ENCODE results near the gene DBP.
A peak's percentile ranks its signal among the peaks of the same experiment; 100 is the strongest.

DBP gene

GRCh38 chr19:48646001-48646721 is 9.0 kb upstream of the DBP start, which contains the start of gene CA11 (continued):
- peak; percentile 98 for TF ChIP-seq ZBTB17 (tag by site-specific recombination; IDR thresholded peaks at IDR 0.05)
- no peak; the same call in none of the 2 replicates for TF ChIP-seq KLF17 (tag by site-specific recombination; IDR thresholded peaks at IDR 0.05)
- peak; percentile 96 for TF ChIP-seq ZIC2 (tag by site-specific recombination; IDR thresholded peaks at IDR 0.05)
- TF ChIP-seq ZNF221 (tag by site-specific recombination; IDR thresholded peaks at IDR 0.05; ENCODE audit: borderline replicate concordance): no peak
- TF ChIP-seq ZNF76 (tag by site-specific recombination; IDR thresholded peaks at IDR 0.05; ENCODE audit: borderline replicate concordance, low read depth): peak; percentile 57; the same call in 1 of the 2 replicates
- no peak; the same call in 1 of the 2 replicates for TF ChIP-seq YY2 (tag by site-specific recombination; IDR thresholded peaks at IDR 0.05)
- no peak for TF ChIP-seq ZNF560 (tag by site-specific recombination; IDR thresholded peaks at IDR 0.05; ENCODE audit: borderline replicate concordance)
- no peak for TF ChIP-seq ZNF140 (tag by site-specific recombination; IDR thresholded peaks at IDR 0.05)
- no peak for TF ChIP-seq ZNF274 (IDR thresholded peaks at IDR 0.05; ENCODE audit: low read length)
- TF ChIP-seq ZNF274 (tag by site-specific recombination; IDR thresholded peaks at IDR 0.05; ENCODE audit: borderline replicate concordance): no peak; the same call in 1 of the 2 replicates
- TF ChIP-seq ZFP37 (tag by site-specific recombination; IDR thresholded peaks at IDR 0.05): no peak
- peak; percentile 98 for TF ChIP-seq REPIN1 (tag by site-specific recombination; IDR thresholded peaks at IDR 0.05; ENCODE audit: low read depth)
- TF ChIP-seq GLI4 (tag by site-specific recombination; IDR thresholded peaks at IDR 0.05): peak; percentile 5; the same call in 1 of the 2 replicates
- no peak; the same call in none of the 2 replicates for TF ChIP-seq ZNF513 (tag by site-specific recombination; IDR thresholded peaks at IDR 0.05)
- TF ChIP-seq FEZF1 (tag by site-specific recombination; IDR thresholded peaks at IDR 0.05): peak; percentile 32; the same call in 1 of the 2 replicates
- no peak for TF ChIP-seq ZNF362 (tag by site-specific recombination; IDR thresholded peaks at IDR 0.05)
- TF ChIP-seq ZNF664 (tag by site-specific recombination; IDR thresholded peaks at IDR 0.05): no peak
- no peak for TF ChIP-seq ZNF26 (tag by site-specific recombination; IDR thresholded peaks at IDR 0.05)
- no peak for TF ChIP-seq MYNN (tag by site-specific recombination; IDR thresholded peaks at IDR 0.05; ENCODE audit: borderline replicate concordance)
- TF ChIP-seq ZNF645 (tag by site-specific recombination; IDR thresholded peaks at IDR 0.05): no peak
- TF ChIP-seq ZSCAN30 (tag by site-specific recombination; IDR thresholded peaks at IDR 0.05): 0 out of 2 replicates have a peak, but pooled peaks have one; percentile 61
- no peak for TF ChIP-seq HOXD13 (CRISPR knock-in tag; IDR thresholded peaks at IDR 0.05; ENCODE audit: borderline replicate concordance)
- TF ChIP-seq HIC1 (tag by site-specific recombination; IDR thresholded peaks at IDR 0.05): no peak
- no peak for TF ChIP-seq YY1 (tag by site-specific recombination; IDR thresholded peaks at IDR 0.05)
- peak; percentile 90 for TF ChIP-seq ZNF449 (tag by site-specific recombination; IDR thresholded peaks at IDR 0.05)
- TF ChIP-seq AEBP2 (tag by site-specific recombination; IDR thresholded peaks at IDR 0.05; ENCODE audit: borderline replicate concordance): no peak
- TF ChIP-seq ZNF184 (tag by site-specific recombination; IDR thresholded peaks at IDR 0.05): no peak
